GM18520 (cell line): ENCODE results near the gene GSTO2.
A peak's percentile ranks its signal among the peaks of the same experiment; 100 is the strongest.

Source experiments
- ATAC-seq: cut with Tn5 transposase; IDR thresholded peaks from one replicate; pipeline ENCODE4 v1.9.1; 2021; ENCODE audit not compliant: unreplicated experiment

GSTO2 gene

GRCh38 chr10:104337521-104337984 is 68.6 kb downstream of the GSTO2 start:
- ATAC-seq, result peak; percentile 21

- ATAC-seq, result peak; percentile 58
These were observed 69.2 kb downstream of the GSTO2 start, which contains the start of gene ITPRIP for GRCh38 chr10:104337985-104338735. Gene ITPRIP, minus strand, starts transcription at chr10:104338465. Its CDS starts 22,414 bp downstream, at chr10:104316051.

GRCh38 chr10:104339469-104340110 is 70.6 kb downstream of the GSTO2 start:
- ATAC-seq, result no peak

- no peak for ATAC-seq
These were observed 71.1 kb downstream of the GSTO2 start for GRCh38 chr10:104340111-104340526.

GRCh38 chr10:104340641-104341040 is 71.7 kb downstream of the GSTO2 start:
- ATAC-seq, result no peak

GRCh38 chr10:104342941-104343411 is 74.0 kb downstream of the GSTO2 start:
- no peak for ATAC-seq

GRCh38 chr10:104344219-104344618 is 75.2 kb downstream of the GSTO2 start:
- ATAC-seq, result no peak

- ATAC-seq, result no peak
These were observed 76.5 kb downstream of the GSTO2 start for GRCh38 chr10:104345515-104345914.

GRCh38 chr10:104345941-104346340 is 77.0 kb downstream of the GSTO2 start:
- ATAC-seq, result no peak

GRCh38 chr10:104347295-104348045 is 78.5 kb downstream of the GSTO2 start:
- ATAC-seq, result no peak

GRCh38 chr10:104348601-104349000 is 79.6 kb downstream of the GSTO2 start:
- no peak for ATAC-seq

GRCh38 chr10:104349623-104350126 is 80.7 kb downstream of the GSTO2 start:
- ATAC-seq, result peak; percentile 27

GRCh38 chr10:104350127-104350635 is 81.2 kb downstream of the GSTO2 start:
- ATAC-seq, result peak; percentile 24

GRCh38 chr10:104351061-104351702 is 82.2 kb downstream of the GSTO2 start:
- peak; percentile 19 for ATAC-seq

GRCh38 chr10:104351919-104352318 is 82.9 kb downstream of the GSTO2 start:
- no peak for ATAC-seq

- ATAC-seq, result peak; percentile 49
These were observed 84.5 kb downstream of the GSTO2 start, which contains the start of gene CFAP58 for GRCh38 chr10:104353325-104354048. Gene CFAP58, plus strand, starts transcription at chr10:104353833. Its CDS starts 65 bp downstream, at chr10:104353898.
